Esophagus muscularis mucosa (tissue), 4 donors: ENCODE measurements around the gene IGF1R. TPM values are rescaled to one million over a fixed set of nuclear protein-coding genes. Genes with fewer than 3 reads are reported as not detected.

Experiments
- DNase-seq: peaks from one replicate; pipeline ENCODE4 v3.0.0-alpha.2; 2017; ENCODE audit errors: extremely low spot score
- H3K27ac ChIP-seq, 4 donors: fragments of 200-600 bp; sonication (generic); replicated peaks in 1 of 4; 1 replicate in 3 of 4; 2 replicates in 1 of 4; pipeline ENCODE4 v1.5.1; 2016 to 2019; ENCODE audit warnings: mild to moderate bottlenecking in 1 of 4
- H3K27me3 ChIP-seq, 4 donors: fragments of 200-600 bp; sonication (generic); one replicate each; pipeline versions ENCODE4 v1.5.1 to v1.6.0; 2016 to 2019
- H3K36me3 ChIP-seq, 4 donors: fragments of 200-600 bp; sonication (generic); one replicate each; pipeline ENCODE4 v1.5.1; 2016 to 2019
- H3K4me1 ChIP-seq, 4 donors: fragments of 200-600 bp; sonication (generic); one replicate each; pipeline ENCODE4 v1.5.1; 2016 to 2019
- H3K4me3 ChIP-seq, 4 donors: fragments of 200-600 bp; sonication (generic); 1 replicate in 2 of 4; 2 replicates in 2 of 4; pipeline ENCODE4 v1.5.1; 2016 to 2019; ENCODE audit warnings: mild to moderate bottlenecking in 4 of 4, moderate library complexity in 1 of 4
- H3K9me3 ChIP-seq, 4 donors: fragments of 200-600 bp; sonication (generic); 1 replicate in 3 of 4; 2 replicates in 1 of 4; pipeline ENCODE4 v1.5.1; 2016 to 2019
- EP300 ChIP-seq: sonication (generic); formaldehyde crosslinking; IDR thresholded peaks from one replicate; pipeline ENCODE4 v1.6.1; 2017; ENCODE audit warnings: antibody characterized with exemption
- POLR2A ChIP-seq: fragments of 450-650 bp; IDR thresholded peaks from one replicate; pipeline ENCODE4 v1.6.1; 2017; ENCODE audit warnings: antibody characterized with exemption, moderate library complexity, mild to moderate bottlenecking, low read depth
- POLR2AphosphoS5 ChIP-seq, 2 donors: sonication (generic); formaldehyde crosslinking; IDR thresholded peaks; one replicate each; pipeline ENCODE4 v1.6.1; 2017; ENCODE audit warnings: antibody characterized with exemption in 2 of 2
- WGBS: methylation state at CpG from one replicate; pipeline ENCODE4 v1.1.5; 2018; 5-methylcytosine and 5-hydroxymethylcytosine counted together
- intact Hi-C: fragments of 100-400 bp; cut with DNase I; formaldehyde crosslinking; loops from one replicate; pipeline ENCODE4 v1.15.1; 2023
- total RNA-seq, 4 donors: library from RNA; depleted of rRNA; stranded (reverse); fragments of >200 nt; gene quantifications; one replicate each; pipeline versions ENCODE4 v1.1.0 to v1.2.1, GENCODE V29; 2016
- TF ChIP-seq, protein P1 (sequence below), 3 experiments: fragments of 200-600 bp in 2 of 3; fragments of 450-650 bp in 1 of 3; sonication (generic) in 2 of 3; IDR thresholded peaks; one replicate each; pipeline ENCODE4 v1.5.1; 2017 to 2019; ENCODE audit warnings: antibody characterized with exemption in 3 of 3, mild to moderate bottlenecking in 2 of 3, moderate library complexity in 1 of 3

IGF1R gene
- total RNA-seq, 4 donors from 2014 or later: 33.6 to 95.3 (median 49.7) TPM

DNA sequence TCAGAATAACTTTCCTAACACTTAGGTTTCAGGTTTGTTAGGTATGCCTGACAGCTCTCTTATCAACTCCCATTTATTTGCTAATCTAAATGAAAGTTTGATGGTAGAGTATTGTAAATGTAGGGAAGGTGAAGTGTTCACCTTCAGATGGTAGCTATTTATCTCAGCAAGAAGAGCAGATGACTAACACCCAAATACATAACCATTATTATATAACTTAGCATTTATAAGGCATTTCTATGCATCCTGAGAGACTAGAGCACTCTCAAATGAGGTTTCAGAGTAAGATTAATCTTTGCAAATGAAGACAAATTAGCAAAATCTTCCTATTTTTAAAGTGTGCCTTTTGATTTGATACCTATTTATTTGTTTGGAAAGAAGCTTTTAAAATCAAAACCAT, 143.8 kb downstream of the IGF1R start:
- Histone ChIP-seq H3K36me3 (no peaks in the 10 kb centered on the region), H3K4me3 (no peak overlapping the region), H3K4me1 (peaks cover 21 to 71% (median 55%) of the 10 kb centered on the region in 4 donors), H3K9me3 (no peaks in the 10 kb centered on the region), H3K27me3 (no peaks in the 10 kb centered on the region), H3K27ac (no peak overlapping the region)
- intact Hi-C loops: no loop called here
- TF ChIP-seq POLR2AphosphoS5 (IDR thresholded peaks at IDR 0.05): no peak
- no peak for TF ChIP-seq POLR2A
- TF ChIP-seq EP300: no peak
- TF ChIP-seq, protein P1, sequence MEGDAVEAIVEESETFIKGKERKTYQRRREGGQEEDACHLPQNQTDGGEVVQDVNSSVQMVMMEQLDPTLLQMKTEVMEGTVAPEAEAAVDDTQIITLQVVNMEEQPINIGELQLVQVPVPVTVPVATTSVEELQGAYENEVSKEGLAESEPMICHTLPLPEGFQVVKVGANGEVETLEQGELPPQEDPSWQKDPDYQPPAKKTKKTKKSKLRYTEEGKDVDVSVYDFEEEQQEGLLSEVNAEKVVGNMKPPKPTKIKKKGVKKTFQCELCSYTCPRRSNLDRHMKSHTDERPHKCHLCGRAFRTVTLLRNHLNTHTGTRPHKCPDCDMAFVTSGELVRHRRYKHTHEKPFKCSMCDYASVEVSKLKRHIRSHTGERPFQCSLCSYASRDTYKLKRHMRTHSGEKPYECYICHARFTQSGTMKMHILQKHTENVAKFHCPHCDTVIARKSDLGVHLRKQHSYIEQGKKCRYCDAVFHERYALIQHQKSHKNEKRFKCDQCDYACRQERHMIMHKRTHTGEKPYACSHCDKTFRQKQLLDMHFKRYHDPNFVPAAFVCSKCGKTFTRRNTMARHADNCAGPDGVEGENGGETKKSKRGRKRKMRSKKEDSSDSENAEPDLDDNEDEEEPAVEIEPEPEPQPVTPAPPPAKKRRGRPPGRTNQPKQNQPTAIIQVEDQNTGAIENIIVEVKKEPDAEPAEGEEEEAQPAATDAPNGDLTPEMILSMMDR (IDR thresholded peaks at IDR 0.05): no peak
- no peak for DNase-seq

DNA sequence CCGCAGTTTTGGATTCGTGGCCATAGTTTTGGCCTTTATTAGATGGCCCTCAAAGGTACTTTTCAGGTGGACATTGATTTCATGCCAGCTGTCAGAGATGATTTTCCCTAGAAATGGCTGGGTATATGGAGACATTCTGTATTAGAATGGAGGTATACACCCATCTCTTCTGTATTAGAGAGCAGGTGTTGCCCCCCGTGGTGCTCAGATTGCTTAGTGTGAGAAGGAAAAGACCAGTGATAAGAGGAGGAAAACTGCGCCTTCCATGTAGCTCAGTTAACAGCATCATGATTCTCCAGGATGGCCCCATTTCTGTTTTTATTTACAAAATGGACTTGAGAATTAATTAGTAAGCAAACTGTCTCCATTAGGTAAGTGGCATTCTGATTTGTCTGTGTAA, 145.9 kb downstream of the IGF1R start:
- Histone ChIP-seq H3K36me3 (no peaks in the 10 kb centered on the region), H3K4me1 (peaks cover 38 to 66% (median 50%) of the 10 kb centered on the region in 4 donors), H3K4me3 (no peak overlapping the region), H3K9me3 (no peaks in the 10 kb centered on the region), H3K27me3 (no peaks in the 10 kb centered on the region), H3K27ac (no peak overlapping the region)
- intact Hi-C loops: no loop called here
- 94% methylated on average over 4 of the region's 4 CpGs for WGBS
- TF ChIP-seq EP300: no peak
- TF ChIP-seq, protein P1 (IDR thresholded peaks at IDR 0.05): no peak
- no peak for DNase-seq

DNA sequence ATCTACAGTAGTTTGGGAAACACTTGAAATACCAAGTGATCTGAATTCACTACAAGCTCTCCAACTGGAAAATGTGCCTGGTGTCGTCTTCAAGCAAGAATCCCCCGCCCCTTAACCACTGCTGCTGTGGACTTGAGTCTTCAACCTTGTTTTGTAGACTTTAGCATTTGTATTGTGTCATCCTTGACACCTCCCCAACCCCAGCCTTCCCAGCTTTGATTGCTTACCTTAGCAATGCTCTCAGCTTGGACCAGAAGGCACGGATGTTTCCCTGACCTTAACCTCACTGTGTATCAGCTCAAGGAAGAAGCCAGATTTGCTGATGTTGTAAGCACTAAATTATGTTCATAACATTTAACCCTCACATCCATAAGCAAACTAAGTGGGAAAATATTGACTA, 146.4 kb downstream of the IGF1R start:
- Histone ChIP-seq H3K9me3 (no peaks in the 10 kb centered on the region), H3K4me1 (peaks cover 42 to 66% (median 51%) of the 10 kb centered on the region in 4 donors), H3K27me3 (no peaks in the 10 kb centered on the region), H3K36me3 (no peaks in the 10 kb centered on the region), H3K4me3 (no peak overlapping the region), H3K27ac (no peak overlapping the region)
- WGBS: 53% methylated on average over 3 of the region's 3 CpGs
- no peak for DNase-seq
- intact Hi-C loops: no loop called here
- TF ChIP-seq POLR2AphosphoS5 (IDR thresholded peaks at IDR 0.05) (no peak), EP300 (no peak), POLR2A (no peak)
- TF ChIP-seq, protein P1 (IDR thresholded peaks at IDR 0.05): no peak

DNA sequence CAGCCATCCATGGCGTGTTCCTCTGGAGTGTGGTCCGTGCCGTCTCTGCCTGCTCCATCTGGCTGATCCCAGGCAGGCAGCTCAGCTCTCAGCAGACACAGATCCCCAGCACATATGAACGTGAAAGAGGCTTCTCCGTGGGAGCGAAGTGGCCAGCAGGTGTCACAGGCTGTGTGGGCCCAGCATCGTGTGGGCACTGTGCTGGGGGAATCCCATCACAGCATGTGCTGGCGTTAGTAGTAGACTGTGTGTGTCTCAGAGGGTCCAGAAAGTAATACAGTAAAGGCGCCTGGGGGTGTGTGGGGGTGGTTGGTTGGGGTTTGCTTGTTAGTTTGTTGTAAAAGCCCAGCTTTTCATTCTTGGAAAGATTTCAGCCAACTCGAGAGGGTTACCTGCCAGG, 147.6 kb downstream of the IGF1R start:
- H3K4me1 ChIP-seq: peaks cover 54 to 70% (median 59%) of the 10 kb centered on the region in 4 donors

More for the DNA sequence above, 147.6 kb downstream of the IGF1R start:
- Histone ChIP-seq H3K27me3 (no peaks in the 10 kb centered on the region), H3K9me3 (no peaks in the 10 kb centered on the region), H3K36me3 (no peaks in the 10 kb centered on the region), H3K4me3 (no peak overlapping the region), H3K27ac (no peak overlapping the region)
- 82% methylated on average over 7 of the region's 10 CpGs for WGBS
- intact Hi-C loops: no loop called here
- TF ChIP-seq, protein P1 (IDR thresholded peaks at IDR 0.05): no peak
- TF ChIP-seq POLR2AphosphoS5 (IDR thresholded peaks at IDR 0.05): no peak
- TF ChIP-seq EP300: no peak
- no peak for TF ChIP-seq POLR2A
- DNase-seq: no peak
